GM18907 (cell line): Measurements from ENCODE around the gene WDR62.

Experiments used
- ATAC-seq: cut with Tn5 transposase; IDR thresholded peaks from one replicate; pipeline ENCODE4 v1.9.1; 2021; ENCODE audit warnings: mild to moderate bottlenecking, moderate library complexity; ENCODE audit not compliant: unreplicated experiment

Gene WDR62

DNA sequence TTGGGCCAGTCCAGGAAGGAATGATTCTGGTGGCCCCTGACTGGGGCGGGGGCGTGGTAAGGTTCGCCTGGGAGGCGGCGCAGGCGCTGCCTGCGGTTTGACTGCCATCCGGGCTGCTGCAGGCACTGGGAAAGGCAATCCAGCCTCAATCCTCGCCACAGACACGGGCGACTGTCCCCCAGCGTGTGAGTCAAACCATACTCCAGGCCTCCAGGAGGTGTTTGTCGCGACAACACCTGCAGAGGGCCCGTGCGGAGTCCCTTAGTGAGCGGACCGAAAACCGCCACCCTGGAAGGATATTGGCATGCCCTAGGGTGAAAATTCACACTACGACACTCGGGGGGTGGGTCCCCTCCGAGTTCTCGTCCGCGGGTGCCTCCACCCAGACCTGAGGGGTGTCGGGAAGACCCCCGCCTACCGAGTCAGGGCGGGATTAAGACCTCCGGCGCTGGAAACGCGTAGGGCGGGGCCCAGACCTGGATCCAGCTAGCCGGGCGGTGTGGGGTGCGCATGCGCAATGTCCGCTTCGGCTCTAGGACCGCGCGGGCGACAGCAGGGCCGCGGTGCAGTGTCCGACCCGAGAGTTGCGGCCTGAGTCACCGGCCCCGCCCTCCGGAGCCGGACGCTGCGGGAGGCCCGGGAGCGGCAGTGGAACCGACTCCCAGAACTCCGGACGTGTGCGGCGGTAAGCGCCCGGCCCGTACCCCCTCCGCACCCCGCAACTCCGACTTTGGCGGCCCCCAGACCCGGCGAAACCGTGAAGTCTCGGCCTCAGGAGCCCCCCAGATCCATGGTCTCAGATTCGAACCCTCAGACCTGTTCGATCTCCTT lies 85.0 kb downstream of the WDR62 start, which contains the start of gene CAPNS1:
Gene CAPNS1, plus strand, starts transcription at position 594 of the 831 bp plus-strand sequence. CDS start 946 bp downstream, outside the sequence.
- peak; percentile 85 for ATAC-seq

DNA sequence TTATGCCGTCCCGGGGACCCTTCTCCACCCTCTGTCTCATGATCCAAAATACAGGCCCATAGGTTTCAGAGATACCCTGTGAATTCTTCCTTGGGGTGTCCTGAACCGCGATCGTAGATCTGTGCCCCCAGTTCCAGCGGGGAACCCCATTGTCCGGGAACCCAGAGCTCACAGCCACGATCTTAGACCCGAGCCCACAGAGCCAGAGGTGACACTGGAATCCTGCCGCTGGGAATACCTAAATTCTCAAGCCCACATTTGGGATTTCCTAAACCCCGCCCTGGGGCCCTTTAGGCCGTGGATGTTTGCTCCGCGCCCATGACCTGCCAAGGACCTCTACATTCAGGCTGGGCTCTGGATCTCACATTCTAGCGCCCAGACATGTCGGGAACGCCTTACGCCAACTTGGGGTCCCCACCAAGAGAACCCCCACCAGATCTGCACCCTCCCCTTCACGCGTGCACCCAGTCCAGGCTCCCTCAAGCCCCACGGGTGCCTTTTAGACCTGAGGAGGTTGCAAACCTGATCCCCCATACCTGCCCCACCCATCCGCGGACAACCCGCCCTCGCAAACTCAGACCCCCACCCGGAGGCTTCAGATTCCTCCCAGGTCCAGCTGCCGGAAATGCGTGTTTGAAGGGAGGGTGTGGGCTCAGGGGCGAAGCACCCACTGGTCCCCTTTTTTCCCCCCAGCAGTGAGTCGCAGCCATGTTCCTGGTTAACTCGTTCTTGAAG lies 85.8 kb downstream of the WDR62 start:
- peak; percentile 11 for ATAC-seq

- peak; percentile 44 for ATAC-seq
Measured at GRCh38 chr19:36141039-36141927, 86.6 kb downstream of the WDR62 start.

GRCh38 chr19:36142046-36142445 lies 87.3 kb downstream of the WDR62 start:
- no peak for ATAC-seq

- no peak for ATAC-seq
Measured at GRCh38 chr19:36142496-36142895, 87.8 kb downstream of the WDR62 start.

GRCh38 chr19:36144624-36145023 lies 89.9 kb downstream of the WDR62 start:
- ATAC-seq, result no peak

DNA sequence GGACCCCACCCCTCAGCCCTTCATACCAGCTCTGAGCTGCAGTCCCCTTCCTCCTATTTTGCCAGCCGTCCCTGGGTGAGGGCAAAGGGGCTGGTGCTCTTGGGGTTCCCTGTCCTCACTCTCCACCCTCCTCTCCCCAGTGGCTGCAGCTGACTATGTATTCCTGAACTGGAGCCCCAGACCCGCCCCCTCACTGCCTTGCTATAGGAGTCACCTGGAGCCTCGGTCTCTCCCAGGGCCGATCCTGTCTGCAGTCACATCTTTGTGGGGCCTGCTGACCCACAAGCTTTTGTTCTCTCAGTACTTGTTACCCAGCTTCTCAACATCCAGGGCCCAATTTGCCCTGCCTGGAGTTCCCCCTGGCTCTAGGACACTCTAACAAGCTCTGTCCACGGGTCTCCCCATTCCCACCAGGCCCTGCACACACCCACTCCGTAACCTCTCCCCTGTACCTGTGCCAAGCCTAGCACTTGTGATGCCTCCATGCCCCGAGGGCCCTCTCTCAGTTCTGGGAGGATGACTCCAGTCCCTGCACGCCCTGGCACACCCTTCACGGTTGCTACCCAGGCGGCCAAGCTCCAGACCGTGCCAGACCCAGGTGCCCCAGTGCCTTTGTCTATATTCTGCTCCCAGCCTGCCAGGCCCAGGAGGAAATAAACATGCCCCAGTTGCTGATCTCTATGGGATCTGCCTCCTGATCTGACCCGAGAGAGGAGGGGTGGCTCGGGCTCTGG lies 95.1 kb downstream of the WDR62 start:
- no peak for ATAC-seq

DNA sequence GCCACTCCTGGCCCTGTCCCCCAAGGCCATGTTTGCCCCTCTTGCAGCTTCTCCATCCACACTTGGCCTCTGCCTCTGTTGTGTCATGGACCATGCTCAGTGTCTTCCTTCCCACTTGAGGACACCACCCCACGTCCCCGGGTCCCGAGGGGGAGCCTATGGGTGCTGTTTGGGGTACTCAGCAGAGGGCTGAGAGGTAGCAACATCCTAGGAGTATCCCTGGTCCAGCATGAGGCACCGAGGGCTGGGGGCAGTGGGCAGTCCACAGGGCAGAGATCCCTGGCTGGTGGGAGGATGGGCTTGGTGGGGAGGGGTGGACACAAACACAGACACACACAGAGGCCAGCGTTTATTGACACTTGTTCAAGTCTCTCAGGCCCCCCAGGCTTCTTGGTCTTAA lies 95.9 kb downstream of the WDR62 start:
- ATAC-seq, result no peak

GRCh38 chr19:36151144-36152018 lies 96.7 kb downstream of the WDR62 start:
- no peak for ATAC-seq

DNA sequence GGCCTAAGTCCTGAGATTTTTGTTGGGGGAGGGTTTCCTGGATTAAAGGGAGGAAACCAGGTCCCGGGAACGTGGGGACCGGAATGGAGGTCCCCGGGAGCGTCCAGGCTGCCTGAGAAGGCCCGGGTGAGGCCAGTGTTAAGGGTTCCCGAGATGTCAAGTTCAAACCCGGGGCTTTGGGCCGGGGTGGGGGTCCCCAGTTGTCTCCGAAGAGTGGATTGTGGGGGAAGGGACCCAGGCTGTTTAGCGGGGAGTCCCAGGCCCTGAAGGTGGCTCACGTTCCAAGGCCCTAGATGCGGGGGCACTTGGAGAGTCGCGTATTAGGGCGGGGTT lies 97.3 kb downstream of the WDR62 start:
- no peak for ATAC-seq

- no peak for ATAC-seq
Measured at GRCh38 chr19:36152352-36153091, 97.8 kb downstream of the WDR62 start, which contains the start of gene COX7A1. Gene COX7A1, minus strand, starts transcription at chr19:36152447. Its CDS starts 40 bp downstream, at chr19:36152407.

DNA sequence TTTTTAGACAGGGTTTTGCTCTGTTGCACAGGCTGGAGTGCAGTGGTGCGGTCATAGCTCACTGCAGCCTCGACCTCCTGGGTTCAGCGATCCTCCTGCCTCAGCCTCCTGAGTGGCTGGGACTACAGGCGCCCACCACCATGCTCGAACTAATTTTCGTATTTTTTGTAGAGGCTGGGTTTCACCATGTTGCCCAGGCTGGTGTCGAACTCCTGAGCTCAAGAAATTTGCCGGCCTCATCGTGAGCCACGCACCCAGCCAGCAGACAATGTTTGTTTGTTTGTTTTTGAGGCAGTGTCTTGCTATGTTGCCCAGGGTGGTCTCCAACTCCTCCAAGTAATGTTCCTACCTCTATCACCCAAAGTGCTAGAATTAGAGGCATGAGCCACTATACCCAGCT lies 98.4 kb downstream of the WDR62 start:
- ATAC-seq, result no peak
